Endothelial cell of hepatic sinusoid (primary cell): ENCODE data around the gene OR51B5.
"Not testable (repeated sequence)": the region's sequence is repeated elsewhere in the genome, so short reads cannot be mapped to it uniquely, and the experiment has no call there.

Experiments used
- in situ Hi-C: cut with HindIII; loops from 2 replicates; pipeline ENCODE4 v1.10.0; 2017; ENCODE audit warnings: low sequenced_read_pairs

OR51B5 gene, protein sequence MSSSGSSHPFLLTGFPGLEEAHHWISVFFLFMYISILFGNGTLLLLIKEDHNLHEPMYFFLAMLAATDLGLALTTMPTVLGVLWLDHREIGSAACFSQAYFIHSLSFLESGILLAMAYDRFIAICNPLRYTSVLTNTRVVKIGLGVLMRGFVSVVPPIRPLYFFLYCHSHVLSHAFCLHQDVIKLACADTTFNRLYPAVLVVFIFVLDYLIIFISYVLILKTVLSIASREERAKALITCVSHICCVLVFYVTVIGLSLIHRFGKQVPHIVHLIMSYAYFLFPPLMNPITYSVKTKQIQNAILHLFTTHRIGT

DNA sequence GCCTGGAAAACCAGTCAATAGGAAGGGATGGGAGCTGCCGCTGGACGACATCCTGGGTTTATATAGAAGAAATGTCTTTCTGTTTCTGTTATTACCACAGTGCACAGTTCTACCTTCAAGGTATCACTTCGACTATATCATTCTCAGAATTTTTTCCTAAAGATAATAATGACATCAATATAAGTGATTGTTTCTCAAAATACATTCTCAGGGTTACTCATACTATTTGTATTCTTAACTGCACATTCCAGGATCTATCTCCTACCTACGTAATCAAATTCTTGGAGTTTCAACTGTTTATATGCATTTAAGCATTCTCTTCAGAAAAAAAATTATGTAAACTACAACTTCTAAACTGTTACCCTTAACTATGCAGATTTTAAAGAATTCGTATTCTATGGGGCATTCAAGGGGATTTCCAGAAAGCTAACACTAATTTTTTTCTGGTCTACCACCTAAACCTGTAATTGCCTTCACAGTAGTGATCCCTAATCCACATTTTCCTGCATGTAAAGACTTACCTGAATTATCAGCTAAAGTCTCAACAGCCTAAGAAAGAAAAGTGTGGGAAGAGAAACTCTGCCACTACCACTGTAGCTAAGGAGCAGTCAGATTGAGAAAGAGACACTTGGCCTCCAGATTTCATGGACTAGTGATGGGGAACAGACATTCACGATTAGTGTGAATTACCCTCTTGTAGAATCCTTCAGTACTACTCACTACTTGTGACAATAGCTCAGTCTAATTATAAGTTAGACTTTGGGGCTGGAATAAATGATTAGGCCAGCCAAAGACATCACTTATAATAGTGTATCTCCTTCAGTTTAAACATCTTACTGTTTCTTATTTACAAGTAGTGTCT is at the start of gene OR51B5:
TSS of gene OR51B5 (minus strand) at position 51 of the 862 bp plus-strand sequence. CDS start at position 51, 0 bp downstream.
- in situ Hi-C loops = no loop called here

DNA sequence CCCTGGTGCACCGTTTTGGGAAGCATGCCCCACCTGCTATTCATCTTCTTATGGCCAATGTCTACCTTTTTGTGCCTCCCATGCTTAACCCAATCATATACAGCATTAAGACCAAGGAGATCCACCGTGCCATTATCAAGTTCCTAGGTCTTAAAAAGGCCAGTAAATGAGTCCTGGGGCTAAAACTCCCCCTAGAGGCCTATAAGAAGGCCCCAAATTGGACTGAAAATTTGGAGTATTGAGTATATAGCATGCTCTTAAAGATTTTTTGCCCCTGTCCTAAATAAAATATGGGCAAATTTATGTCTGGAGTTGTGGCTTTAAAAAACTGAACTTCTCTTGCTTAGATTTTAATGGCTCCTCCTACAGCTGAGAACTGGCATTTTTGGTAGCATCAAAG is 46.9 kb upstream of the OR51B5 start:
- in situ Hi-C loops = no loop called here

DNA sequence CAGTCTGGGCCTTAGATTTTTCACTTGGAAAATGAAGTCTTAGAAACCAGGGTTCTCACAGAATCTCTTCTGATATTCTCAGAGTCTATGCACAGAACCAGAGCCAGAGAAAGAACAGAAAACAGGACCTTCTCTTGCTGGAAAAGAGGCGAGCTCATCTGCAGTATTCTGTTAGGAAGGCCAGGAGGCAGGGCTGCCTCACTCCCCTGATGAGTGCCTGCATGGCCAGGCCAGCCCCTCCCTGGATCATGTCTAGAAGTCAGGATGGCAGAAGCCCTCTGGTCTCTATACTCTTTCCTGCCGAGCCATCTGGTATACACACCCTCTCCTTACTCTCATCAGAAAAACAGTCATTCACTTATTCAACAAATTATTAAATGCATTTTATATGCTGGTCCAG is 41.0 kb upstream of the OR51B5 start:
- in situ Hi-C loops = no loop called here

DNA sequence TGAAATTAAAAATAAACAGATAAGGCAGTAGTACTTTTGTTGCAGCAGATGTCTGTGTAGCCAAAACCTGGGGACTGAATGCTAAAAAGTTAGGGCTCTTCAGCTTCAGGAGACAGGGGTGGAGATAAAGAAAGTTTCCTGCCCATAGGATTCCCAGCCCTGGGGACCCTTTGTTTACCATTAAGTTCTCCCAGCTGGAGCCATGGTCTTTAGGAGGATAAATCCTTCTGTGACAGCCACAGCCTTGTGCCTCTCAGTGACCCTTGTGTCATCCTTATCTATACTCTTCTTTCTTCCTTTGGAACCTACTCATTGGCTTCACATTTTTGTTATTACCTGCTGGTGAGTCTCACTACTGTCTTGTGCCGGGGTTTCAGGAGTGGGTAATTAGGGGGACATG is 40.3 kb upstream of the OR51B5 start, which contains the start of gene OR51M1:
TSS of gene OR51M1 (plus strand) at position 237 of the 400 bp plus-strand sequence. CDS start 5,587 bp downstream, outside the sequence.
- in situ Hi-C loops = no loop called here

DNA sequence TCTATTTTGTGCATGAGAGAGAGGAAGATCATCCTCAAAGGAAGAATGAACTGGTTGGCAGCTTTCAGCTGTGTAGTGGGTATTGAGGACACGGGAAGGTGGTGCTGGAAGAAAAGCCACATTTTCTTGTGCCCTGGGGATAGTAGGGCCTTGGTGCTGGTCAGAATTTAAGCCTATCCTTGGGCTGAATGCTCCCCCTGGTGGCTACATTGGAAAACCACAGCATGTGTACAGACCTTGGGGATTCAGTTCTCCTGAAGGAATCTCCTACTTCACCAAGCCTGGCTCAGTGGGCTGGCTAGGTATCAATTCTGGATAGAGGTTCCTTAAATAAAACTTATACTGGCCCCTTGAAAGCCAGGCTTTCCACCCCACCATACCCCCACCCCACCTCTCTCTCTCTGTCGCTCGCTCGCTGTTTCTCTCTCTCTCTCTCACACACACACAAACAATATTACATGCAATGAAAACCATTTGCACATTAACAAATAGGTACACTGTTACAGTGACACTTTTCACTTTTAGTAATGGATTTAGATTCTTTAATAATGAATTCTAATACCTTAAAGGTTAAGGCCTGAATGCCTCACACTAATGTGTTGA is 37.5 kb upstream of the OR51B5 start:
- in situ Hi-C loops = no loop called here

DNA sequence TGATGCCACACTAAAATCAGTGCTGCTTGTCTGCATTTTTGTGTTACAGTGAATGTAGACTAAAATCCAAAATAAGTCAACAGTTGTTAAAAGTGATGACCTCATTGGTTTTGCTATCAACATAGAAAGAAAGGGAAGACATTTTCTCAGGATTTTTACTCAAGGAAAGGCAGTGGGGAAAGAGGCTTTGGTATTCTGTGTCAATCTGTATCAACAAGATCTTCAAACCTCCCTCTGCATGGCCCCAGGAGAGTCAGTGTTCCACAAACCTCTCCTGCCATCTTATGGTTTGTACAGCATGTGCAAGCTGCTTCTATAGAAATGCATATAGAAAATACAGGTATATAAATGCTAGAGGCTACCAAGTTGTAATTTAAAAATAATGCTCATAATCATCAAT is 26.5 kb upstream of the OR51B5 start:
- in situ Hi-C loops = no loop called here

DNA sequence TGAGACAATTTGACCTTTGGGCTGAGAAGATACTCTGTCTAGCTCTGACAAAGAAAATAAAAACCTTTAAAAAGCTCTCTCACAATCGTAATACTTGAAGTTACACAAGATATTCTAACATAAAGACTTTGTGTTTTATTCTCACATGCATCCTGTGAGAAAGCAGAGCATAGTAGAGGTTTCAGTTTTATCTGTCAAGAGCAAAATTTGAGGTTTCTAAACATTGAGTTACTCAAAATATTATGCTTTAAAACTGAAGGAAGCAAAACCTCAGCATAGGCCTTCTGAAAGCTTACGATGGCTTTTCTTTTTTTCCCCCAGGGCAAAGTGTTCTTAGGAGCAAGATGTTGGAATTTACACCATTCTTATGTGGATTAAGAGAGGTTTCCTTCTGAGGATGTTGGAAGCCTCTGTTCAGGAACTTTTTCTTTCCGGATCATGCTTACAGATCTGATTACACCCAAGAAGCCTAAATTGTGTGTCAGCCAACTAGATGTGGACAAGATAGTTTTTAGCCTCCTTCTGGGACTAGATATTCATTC is 25.2 kb upstream of the OR51B5 start:
- in situ Hi-C loops = no loop called here

DNA sequence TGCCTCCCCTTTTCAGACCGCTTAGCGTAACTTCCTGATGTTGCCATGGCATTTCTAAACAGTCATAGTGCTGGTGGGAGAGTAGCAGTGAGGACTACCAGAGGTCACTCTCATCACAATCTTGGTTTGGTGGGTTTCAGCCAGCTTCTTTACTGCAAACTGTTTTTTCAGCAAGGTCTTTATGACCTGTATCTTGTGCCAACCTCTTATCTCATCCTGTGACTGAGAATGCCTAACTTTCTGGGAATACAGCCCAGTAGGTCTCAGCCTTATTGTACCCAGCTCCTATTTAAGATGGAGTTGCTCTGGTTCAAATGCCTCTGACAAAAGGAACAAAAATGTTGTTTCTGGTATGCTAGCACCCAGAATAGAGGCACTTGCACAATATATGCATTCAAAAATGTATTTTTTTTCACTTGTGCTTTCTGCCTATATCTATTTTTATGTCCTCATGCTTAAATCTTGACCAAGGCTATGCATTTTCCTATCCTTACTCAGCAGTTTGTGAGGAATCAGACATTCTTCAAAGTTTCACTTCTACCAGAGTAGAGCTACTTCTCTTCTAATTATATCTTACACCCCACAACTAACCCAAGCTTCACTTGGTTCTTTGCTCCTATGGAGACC is 24.2 kb upstream of the OR51B5 start:
- in situ Hi-C loops = no loop called here

DNA sequence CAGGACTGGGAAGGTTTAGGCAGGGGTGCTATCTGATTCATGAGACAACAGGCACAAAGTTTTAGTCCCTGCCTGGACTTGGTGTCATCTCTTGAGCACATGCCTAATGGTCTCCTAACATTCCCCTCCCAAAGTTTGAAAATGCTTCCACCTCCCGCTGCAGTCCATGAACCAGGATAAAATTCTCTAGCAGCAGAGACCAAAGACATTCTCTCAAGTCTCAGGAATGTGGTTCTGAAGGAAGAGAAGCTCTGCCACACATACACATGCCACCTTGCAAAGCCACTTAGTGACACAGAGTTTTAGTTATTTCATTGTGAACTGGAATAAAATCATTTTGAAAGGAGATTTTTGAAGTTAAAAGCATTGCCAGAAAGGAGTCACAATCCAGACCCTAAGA is 23.5 kb upstream of the OR51B5 start:
- in situ Hi-C loops = no loop called here

DNA sequence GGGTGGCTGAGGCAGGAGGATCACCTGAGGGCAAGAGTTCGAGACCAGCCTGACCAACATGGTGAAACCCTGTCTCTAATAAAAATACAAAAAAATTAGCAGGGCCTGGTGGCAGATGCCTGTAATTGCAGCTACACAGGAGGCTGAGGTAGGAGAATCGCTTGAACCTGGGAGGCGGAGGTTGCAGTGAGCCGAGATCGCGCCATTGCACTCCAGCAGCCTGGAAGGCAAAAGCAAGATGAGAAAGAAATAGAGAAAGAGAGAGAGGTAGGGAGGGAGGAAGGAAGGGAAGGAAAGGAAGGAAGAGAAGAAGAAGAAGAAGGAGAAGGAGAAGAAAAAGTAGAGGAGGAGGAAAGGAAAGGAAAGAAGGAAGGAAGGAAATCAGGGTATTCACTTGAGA is 23.0 kb upstream of the OR51B5 start:
- in situ Hi-C loops = not testable (repeated sequence)

DNA sequence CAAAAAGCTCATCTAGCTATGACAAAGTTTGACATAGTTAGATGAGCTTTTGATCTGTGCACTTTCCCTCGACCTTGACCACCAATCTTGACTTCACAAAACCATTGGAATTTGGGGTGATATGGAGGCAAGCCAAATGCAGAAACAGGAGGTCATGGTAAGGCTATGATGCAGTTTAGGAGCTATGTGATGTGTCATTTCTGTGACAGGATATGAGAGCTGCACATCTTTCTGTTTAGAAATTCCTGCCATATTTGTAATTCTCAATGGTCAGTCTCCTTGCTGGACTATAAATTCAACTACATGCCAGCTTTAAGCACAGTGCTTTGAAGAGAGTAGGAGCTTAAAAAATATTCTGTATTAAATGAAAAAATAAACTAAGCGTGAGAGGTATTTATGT is 20.9 kb upstream of the OR51B5 start:
- in situ Hi-C loops = no loop called here

DNA sequence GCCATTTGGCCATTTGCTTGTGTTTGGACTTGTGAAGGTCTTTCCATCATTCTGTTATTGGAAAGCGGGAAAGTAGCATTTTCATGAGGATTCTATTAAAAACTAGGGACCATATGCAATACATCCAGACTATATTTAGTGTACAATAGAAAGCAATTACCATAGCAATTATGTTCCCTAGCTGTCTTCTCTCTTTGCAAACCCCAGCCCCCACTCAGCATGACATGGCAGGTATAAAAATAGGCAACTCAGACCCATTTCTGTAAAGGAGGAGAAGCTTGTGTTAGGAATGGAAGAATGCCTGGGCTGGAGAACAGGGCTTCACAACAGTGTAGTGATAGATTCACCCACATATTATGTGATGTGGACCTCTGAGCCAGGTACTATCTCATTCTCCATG is 20.4 kb upstream of the OR51B5 start:
- in situ Hi-C loops = no loop called here

DNA sequence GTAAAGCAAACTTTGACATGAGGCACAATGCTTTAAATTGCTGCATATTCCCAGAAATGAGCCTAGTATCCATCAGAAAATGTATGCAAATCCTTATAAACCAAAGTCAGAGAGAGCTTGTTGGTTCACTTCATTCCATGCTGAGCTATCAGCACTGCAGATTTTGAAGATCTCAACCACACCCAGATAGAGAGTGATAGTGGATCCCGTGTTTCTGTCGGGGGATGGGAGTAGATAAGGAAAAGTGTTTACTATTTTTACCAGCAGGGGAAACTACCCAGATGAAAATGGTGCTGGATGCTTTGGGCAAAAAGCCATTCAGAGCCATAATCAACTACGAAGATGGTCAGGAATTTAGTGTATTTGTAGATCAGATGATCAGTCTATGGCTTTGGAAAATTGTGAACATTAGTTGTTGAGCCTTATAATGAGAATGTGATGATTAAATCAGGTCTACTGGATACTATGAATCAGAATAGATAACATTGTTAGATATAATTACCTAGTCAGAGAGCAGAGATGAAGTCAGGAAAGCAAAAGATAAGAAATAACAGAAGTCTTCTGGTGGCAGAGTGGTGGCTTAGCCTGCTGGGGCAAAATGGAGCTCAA is 18.8 kb upstream of the OR51B5 start:
- in situ Hi-C loops = no loop called here

DNA sequence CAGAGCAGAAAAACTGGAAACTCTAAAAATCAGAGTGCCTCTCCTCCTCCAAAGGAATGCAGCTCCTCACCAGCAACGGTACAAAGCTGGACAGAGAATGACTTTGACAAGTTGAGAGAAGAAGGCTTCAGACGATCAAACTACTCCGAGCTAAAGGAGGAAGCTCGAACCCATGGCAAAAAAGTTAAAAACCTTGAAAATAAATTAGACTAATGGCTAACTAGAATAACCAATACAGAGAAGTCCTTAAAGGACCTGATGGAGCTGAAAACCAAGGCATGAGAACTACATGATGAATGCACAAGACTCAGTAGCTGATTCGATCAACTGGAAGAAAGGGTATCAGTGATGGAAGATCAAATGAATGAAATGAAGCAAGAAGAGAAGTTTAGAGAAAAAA is 12.7 kb upstream of the OR51B5 start:
- in situ Hi-C loops = not testable (repeated sequence)

DNA sequence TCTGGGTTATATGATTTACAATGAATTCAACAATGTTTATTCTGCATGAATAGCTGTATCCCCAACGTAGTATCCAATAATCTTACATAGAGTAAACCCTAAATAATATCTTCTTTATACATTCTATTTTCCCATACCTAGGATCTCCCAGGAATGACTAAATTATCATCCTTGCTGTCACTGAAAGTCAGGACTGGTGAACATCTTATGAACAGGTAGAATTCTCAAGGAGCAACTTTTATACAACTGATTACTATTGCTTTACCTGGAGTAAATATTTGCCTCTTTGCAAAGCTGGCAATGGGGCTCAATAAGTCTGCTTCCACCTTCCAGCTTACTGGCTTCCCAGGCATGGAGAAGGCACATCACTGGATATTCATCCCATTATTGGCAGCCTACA is 7.9 kb upstream of the OR51B5 start, which contains the start of gene OR51B6:
TSS of gene OR51B6 (plus strand) at position 301 of the 400 bp plus-strand sequence. CDS start at position 301, 0 bp downstream.
- in situ Hi-C loops = no loop called here

DNA sequence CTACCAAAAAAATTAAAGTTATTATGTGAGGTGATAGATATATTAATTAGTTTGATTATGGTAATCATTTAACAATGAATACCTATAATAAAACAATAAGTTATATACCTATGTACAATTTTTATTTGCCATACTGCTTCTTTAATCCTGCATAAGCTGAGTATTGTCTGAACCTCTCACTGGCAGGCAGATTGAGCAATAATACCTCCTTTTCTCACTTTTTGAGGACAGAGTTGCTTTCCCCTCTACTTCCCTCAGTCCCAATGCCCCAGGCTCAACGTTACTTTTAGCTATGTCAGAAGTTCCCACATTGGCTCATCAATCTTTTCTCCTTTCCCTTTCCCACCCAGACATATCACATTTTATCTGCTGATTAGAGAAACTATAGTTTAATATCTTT is 6.2 kb upstream of the OR51B5 start:
- in situ Hi-C loops = no loop called here

DNA sequence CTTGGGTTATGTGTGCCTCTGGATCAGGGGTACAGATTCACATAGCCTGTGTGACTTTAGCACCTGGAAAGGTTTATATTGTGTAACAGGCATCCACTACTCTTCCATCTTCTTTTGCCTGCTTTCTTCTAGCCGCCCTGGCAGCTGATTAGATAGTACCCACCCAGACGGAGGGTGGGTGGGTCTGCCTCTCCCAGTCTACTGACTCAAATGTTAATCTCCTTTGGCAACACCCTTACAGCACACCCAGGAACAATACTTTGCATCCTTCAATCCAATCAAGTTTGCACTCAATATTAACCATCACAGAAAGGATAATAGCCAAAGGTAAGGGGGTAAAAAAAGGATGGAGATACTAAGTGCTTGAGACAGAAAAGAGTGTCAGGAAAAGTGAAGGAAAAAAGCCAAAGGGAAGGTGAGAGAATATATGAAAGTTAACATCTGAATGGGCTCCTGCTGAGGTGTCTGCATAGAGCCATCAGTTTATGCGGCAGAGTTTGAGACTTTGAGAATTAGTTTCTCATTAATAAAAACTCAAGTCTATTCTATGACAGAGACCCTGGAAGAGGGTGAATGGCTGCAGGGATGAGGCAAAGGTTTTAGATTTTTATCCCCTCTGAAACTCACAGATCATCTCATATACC is 5.3 kb upstream of the OR51B5 start:
- in situ Hi-C loops = no loop called here

DNA sequence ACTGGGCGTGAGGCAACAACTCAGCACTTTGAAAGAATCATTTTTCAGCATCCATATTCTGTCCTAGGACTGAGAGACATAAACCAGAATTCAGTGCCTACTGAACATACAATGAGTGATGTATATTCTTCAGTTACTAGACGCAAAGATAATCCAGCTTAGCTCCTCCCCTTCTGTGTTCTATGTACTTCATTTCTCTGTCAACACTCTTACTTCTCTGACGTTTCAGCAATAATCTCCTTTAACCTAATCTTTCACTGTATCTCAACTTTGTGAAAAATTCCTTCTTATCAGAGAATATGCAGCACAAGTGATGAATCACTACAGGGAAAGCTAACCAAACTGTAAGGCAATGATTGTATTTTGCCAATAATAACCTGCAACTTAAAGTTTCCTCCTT is 2.5 kb upstream of the OR51B5 start:
- in situ Hi-C loops = no loop called here

DNA sequence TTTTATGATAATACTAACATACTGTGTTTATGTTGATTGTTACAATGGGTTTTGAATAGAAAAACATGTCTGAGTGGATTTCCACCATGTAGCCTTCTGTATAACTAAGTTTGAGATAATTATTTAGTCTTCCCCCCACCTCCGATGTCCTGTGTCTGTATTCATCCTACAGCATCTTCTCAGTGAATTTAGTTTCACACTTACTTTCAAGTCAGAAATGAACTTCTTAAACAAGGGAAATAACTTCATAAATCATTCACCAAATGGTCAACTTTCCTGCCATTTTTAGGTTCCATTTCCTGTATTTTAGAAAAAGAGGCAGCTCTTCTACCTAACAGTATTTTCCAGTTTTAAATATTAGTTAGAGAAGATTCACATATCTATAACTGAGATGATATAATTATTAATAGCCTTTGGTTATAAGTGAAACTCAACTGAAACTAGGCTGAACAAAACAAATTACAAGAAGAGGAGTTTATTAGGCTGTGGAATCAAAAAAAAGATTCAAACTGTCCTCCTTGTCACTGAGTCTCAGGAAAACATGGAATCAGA is 3.5 kb downstream of the OR51B5 start:
- in situ Hi-C loops = no loop called here

DNA sequence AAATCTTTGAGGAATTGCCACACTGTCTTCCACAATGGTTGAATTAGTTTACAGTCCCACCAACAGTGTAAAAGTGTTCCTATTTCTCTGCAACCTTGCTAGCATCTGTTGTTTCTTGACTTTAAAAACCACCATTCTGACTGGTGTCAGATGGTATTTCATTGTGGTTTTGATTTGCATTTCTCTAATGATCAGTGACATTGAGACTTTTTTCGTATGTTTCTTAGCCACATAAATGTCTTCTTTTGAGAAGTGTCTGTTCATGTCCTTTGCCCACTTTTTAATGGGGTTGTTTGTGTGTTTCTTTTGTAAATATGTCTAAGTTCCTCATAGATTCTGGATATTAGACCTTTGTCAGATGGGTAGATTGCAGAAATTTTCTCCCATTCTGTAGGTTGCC is 6.1 kb downstream of the OR51B5 start:
- in situ Hi-C loops = not testable (repeated sequence)
